H9 (cell line): ENCODE results near the gene JAK2. TPM values are rescaled to one million over a fixed set of nuclear protein-coding genes. Genes with fewer than 3 reads are reported as not detected.

ENCODE experiments used
- DNase-seq: peaks from one replicate; pipeline ENCODE4 v3.0.0-alpha.2; 2017
- H2AFZ ChIP-seq: one replicate; pipeline ENCODE4 v1.6.1; 2013; ENCODE audit warnings: mild to moderate bottlenecking, low read length, control low read depth, moderate library complexity
- H2AK5ac ChIP-seq: 2 replicates; pipeline ENCODE4 v1.6.1; 2013; ENCODE audit warnings: low read length, control low read depth, mixed read lengths; ENCODE audit not compliant: insufficient read length
- H2BK120ac ChIP-seq: one replicate; pipeline ENCODE4 v1.6.1; 2013; ENCODE audit warnings: low read depth, mild to moderate bottlenecking, low read length, control low read depth, inconsistent platforms; ENCODE audit not compliant: poor library complexity, severe bottlenecking
- H2BK12ac ChIP-seq: 2 replicates; pipeline ENCODE4 v1.6.1; 2013; ENCODE audit warnings: low read length, control low read depth, mixed read lengths, low read depth; ENCODE audit not compliant: insufficient read length
- H2BK15ac ChIP-seq: 2 replicates; pipeline ENCODE4 v1.6.1; 2013; ENCODE audit warnings: low read depth, low read length, control low read depth
- H2BK20ac ChIP-seq: one replicate; pipeline ENCODE4 v1.6.1; 2013; ENCODE audit warnings: low read depth, mild to moderate bottlenecking, low read length, control low read depth, inconsistent platforms; ENCODE audit not compliant: poor library complexity, severe bottlenecking
- H2BK5ac ChIP-seq: 2 replicates; pipeline ENCODE4 v1.6.1; 2013; ENCODE audit warnings: low read length, control low read depth, mixed read lengths; ENCODE audit not compliant: insufficient read length
- H3K14ac ChIP-seq: 2 replicates; pipeline ENCODE4 v1.6.1; 2013; ENCODE audit warnings: low read length, control low read depth; ENCODE audit not compliant: insufficient read depth
- H3K18ac ChIP-seq: 2 replicates; pipeline ENCODE4 v1.6.1; 2013; ENCODE audit warnings: low read depth, mild to moderate bottlenecking, mixed read lengths, low read length, control low read depth; ENCODE audit not compliant: insufficient read length
- H3K23ac ChIP-seq: 2 replicates; pipeline ENCODE4 v1.6.1; 2013; ENCODE audit warnings: low read length, control low read depth, mixed read lengths, low read depth; ENCODE audit not compliant: insufficient read length
- H3K23me2 ChIP-seq: 2 replicates; pipeline ENCODE4 v1.6.1; 2013; ENCODE audit warnings: low read depth, mild to moderate bottlenecking, mixed read lengths, low read length, control low read depth; ENCODE audit not compliant: insufficient read length, poor library complexity, severe bottlenecking
- H3K27ac ChIP-seq: 2 replicates; pipeline ENCODE4 v1.5.1; 2013; ENCODE audit warnings: low read length, control low read depth, mixed read lengths, low read depth; ENCODE audit not compliant: insufficient read length
- H3K27me3 ChIP-seq: 2 replicates; pipeline ENCODE4 v1.6.1; 2013; ENCODE audit warnings: low read length, control low read depth, inconsistent platforms; ENCODE audit not compliant: insufficient read depth
- H3K4ac ChIP-seq: 2 replicates; pipeline ENCODE4 v1.6.1; 2013; ENCODE audit warnings: low read depth, mild to moderate bottlenecking, control low read depth, inconsistent platforms, low read length, moderate library complexity
- H3K4me1 ChIP-seq: 2 replicates; pipeline ENCODE4 v1.6.1; 2013; ENCODE audit warnings: low read length, control low read depth, inconsistent platforms; ENCODE audit not compliant: insufficient read depth
- H3K4me2 ChIP-seq: 2 replicates; pipeline ENCODE4 v1.6.1; 2013; ENCODE audit warnings: low read length, control low read depth, mixed read lengths; ENCODE audit not compliant: insufficient read length, insufficient read depth
- H3K56ac ChIP-seq: 2 replicates; pipeline ENCODE4 v1.6.1; 2013; ENCODE audit warnings: low read depth, mild to moderate bottlenecking, mixed read lengths, low read length, control low read depth; ENCODE audit not compliant: insufficient read length
- H3K79me1 ChIP-seq: 2 replicates; pipeline ENCODE4 v1.6.1; 2013; ENCODE audit warnings: low read depth, mild to moderate bottlenecking, moderate library complexity, low read length, control low read depth, inconsistent platforms; ENCODE audit not compliant: insufficient read depth, poor library complexity, severe bottlenecking
- H3K79me2 ChIP-seq: 2 replicates; pipeline ENCODE4 v1.6.1; 2013; ENCODE audit warnings: low read length, control low read depth, inconsistent platforms; ENCODE audit not compliant: insufficient read depth
- H3K9ac ChIP-seq: 2 replicates; pipeline ENCODE4 v1.6.1; 2013; ENCODE audit warnings: low read length, control low read depth, mixed read lengths; ENCODE audit not compliant: insufficient read length; ENCODE audit errors: extremely low read depth
- H3K9me3 ChIP-seq: one replicate; pipeline ENCODE4 v1.6.1; 2013; ENCODE audit warnings: low read depth, low read length, inconsistent platforms; ENCODE audit not compliant: control insufficient read depth
- H3T11ph ChIP-seq: one replicate; pipeline ENCODE4 v1.6.1; 2013; ENCODE audit warnings: mild to moderate bottlenecking, low read length, control low read depth, inconsistent platforms
- H4K20me1 ChIP-seq: one replicate; pipeline ENCODE4 v1.6.1; 2013; ENCODE audit not compliant: control insufficient read depth, insufficient read length, insufficient read depth
- H4K5ac ChIP-seq: 2 replicates; pipeline ENCODE4 v1.6.1; 2013; ENCODE audit warnings: low read depth, mild to moderate bottlenecking, mixed read lengths, low read length, control low read depth; ENCODE audit not compliant: insufficient read length
- H4K8ac ChIP-seq: replicated peaks from 2 replicates; pipeline ENCODE4 v1.6.1; 2013; ENCODE audit warnings: low read length, control low read depth, mixed read lengths, low read depth; ENCODE audit not compliant: insufficient read length
- H4K91ac ChIP-seq: 2 replicates; pipeline ENCODE4 v1.6.1; 2013; ENCODE audit warnings: low read depth, mild to moderate bottlenecking, moderate library complexity, mixed read lengths, low read length, control low read depth; ENCODE audit not compliant: insufficient read length
- H3K27ac Mint-ChIP-seq, 3 experiments: 2 replicates in 2 of 3; 3 replicates in 1 of 3; pipeline ENCODE4 v1.8.0; 2020 to 2021; ENCODE audit warnings: mixed read lengths in 3 of 3, mild to moderate bottlenecking in 1 of 3, moderate library complexity in 1 of 3
- H3K27me3 Mint-ChIP-seq: 2 replicates; pipeline ENCODE4 v1.8.0; 2021; ENCODE audit warnings: low read depth, mild to moderate bottlenecking, moderate library complexity, mixed read lengths
- H3K36me3 Mint-ChIP-seq, 3 experiments: 2 replicates in 2 of 3; 3 replicates in 1 of 3; pipeline ENCODE4 v1.8.0; 2020 to 2021; ENCODE audit warnings: low read depth in 3 of 3, mixed read lengths in 3 of 3; ENCODE audit not compliant: insufficient read depth in 1 of 3
- H3K4me1 Mint-ChIP-seq, 2 experiments: 2 replicates each; pipeline ENCODE4 v1.8.0; 2020; ENCODE audit warnings: mixed read lengths in 2 of 2
- H3K4me3 Mint-ChIP-seq, 2 experiments: 2 replicates in 1 of 2; 3 replicates in 1 of 2; pipeline ENCODE4 v1.8.0; 2020 to 2021; ENCODE audit warnings: mild to moderate bottlenecking in 2 of 2, mixed read lengths in 2 of 2, moderate library complexity in 1 of 2
- H3K9me3 Mint-ChIP-seq, 2 experiments: 2 replicates in 1 of 2; 3 replicates in 1 of 2; pipeline ENCODE4 v1.8.0; 2020; ENCODE audit warnings: mild to moderate bottlenecking in 2 of 2, mixed read lengths in 2 of 2, moderate library complexity in 1 of 2
- WGBS: extraction: QIAGEN DNeasy Blood & Tissue Kit; methylation state at CpG from one replicate; pipeline ENCODE4 v1.1.7; 2013; ENCODE audit warnings: missing lambda C conversion rate, low lambda C conversion rate, mixed read lengths; ENCODE audit not compliant: insufficient read length; ENCODE audit errors: extremely low coverage; 5-methylcytosine and 5-hydroxymethylcytosine counted together
- total RNA-seq: library from RNA; stranded (reverse); gene quantifications from 2 replicates; pipeline ENCODE4 v1.2.1, GENCODE V29; 2021
- TF ChIP-seq, protein P1 (sequence below): fragments of 200-600 bp; sonication (generic); conservative IDR thresholded peaks from 3 replicates; pipeline ENCODE4 v1.8.0; 2021; ENCODE audit warnings: antibody characterized with exemption, mild to moderate bottlenecking

The JAK2 gene
- total RNA-seq, 1 experiment from 2014 or later = 3.4 TPM

DNA sequence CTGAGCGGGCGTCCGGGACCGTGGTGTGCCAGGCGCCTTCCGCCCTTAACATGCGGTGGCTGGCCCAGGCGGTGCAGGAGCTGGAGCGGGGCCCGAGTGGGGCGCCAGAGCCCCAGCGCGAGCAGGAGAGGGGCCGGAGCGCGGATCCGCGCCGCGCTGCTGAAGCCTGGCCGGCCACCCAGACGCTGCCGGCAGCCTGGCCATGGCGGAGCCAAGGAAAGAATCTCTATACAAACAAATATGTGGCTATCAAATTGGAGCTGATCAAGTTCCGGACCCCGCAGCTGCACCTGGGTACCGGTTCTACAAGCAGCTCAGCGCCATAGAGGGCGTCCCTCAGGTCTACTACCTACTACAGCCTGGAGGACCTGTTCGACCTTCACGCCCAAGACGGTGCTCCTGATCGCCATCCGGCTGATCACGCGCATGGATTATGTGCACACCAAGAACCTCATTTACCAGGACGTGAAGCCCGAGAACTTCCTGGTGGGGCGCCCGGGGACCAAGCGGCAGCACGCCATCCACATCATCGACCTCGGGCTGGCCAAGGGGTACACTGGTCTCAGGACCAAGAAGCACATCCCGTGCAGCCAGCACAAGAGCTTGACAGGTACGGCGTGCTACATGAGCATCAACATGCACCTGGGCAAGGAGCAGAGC lies 55.8 kb downstream of the JAK2 start:
- H4K8ac ChIP-seq = no peak overlapping the region
- no peak overlapping the region for H3K4me2 ChIP-seq
- H3K27ac ChIP-seq = no peak overlapping the region
- no peak overlapping the region for H3K23ac ChIP-seq
- H3K9me3 ChIP-seq = no peaks in the 10 kb centered on the region
- no peak overlapping the region for H4K91ac ChIP-seq
- H2AK5ac ChIP-seq = no peak overlapping the region
- H3K18ac ChIP-seq = no peak overlapping the region
- no CpG with 5 or more reads among the region's 47 CpGs for WGBS
- no peaks in the 10 kb centered on the region for H3K79me1 ChIP-seq
- H2BK20ac ChIP-seq = no peak overlapping the region
- no peaks in the 10 kb centered on the region for H3K27me3 ChIP-seq
- H3K23me2 ChIP-seq = no peaks in the 10 kb centered on the region
- H2BK5ac ChIP-seq = no peak overlapping the region
- H3K36me3 Mint-ChIP-seq = peaks cover 3 to 7% (median 5%) of the 10 kb centered on the region in 3 experiments; a peak in 5 of 7 replicates
- no peaks in the 10 kb centered on the region for H3K4me1 Mint-ChIP-seq
- no peaks in the 10 kb centered on the region for H3K79me2 ChIP-seq
- H4K20me1 ChIP-seq = no peaks in the 10 kb centered on the region
- no peak overlapping the region for H3K27ac Mint-ChIP-seq
- no peak overlapping the region for H2BK12ac ChIP-seq
- H3K4ac ChIP-seq = no peak overlapping the region
- H3K14ac ChIP-seq = no peak overlapping the region
- DNase-seq = no peak
- no peak overlapping the region for H3K56ac ChIP-seq
- no peak overlapping the region for H3K9ac ChIP-seq
- H2BK120ac ChIP-seq = no peak overlapping the region
- no peaks in the 10 kb centered on the region for H3K4me1 ChIP-seq
- no peak overlapping the region for H4K5ac ChIP-seq
- no peaks in the 10 kb centered on the region for H3K27me3 Mint-ChIP-seq
- peaks cover 0 to 8% of the 10 kb centered on the region in 2 experiments; a peak in 1 of 5 replicates for H3K9me3 Mint-ChIP-seq
- H2AFZ ChIP-seq = no peak overlapping the region
- no peak overlapping the region for H3K4me3 Mint-ChIP-seq
- no peak overlapping the region for H2BK15ac ChIP-seq
- H3T11ph ChIP-seq = no peak overlapping the region
- TF ChIP-seq, protein P1, sequence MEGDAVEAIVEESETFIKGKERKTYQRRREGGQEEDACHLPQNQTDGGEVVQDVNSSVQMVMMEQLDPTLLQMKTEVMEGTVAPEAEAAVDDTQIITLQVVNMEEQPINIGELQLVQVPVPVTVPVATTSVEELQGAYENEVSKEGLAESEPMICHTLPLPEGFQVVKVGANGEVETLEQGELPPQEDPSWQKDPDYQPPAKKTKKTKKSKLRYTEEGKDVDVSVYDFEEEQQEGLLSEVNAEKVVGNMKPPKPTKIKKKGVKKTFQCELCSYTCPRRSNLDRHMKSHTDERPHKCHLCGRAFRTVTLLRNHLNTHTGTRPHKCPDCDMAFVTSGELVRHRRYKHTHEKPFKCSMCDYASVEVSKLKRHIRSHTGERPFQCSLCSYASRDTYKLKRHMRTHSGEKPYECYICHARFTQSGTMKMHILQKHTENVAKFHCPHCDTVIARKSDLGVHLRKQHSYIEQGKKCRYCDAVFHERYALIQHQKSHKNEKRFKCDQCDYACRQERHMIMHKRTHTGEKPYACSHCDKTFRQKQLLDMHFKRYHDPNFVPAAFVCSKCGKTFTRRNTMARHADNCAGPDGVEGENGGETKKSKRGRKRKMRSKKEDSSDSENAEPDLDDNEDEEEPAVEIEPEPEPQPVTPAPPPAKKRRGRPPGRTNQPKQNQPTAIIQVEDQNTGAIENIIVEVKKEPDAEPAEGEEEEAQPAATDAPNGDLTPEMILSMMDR = no peak
